Endothelial cell of umbilical vein (primary cell): ENCODE data around the gene CALY. TPM values are rescaled to one million over a fixed set of nuclear protein-coding genes. Genes with fewer than 3 reads are reported as not detected.

Experiments
- BruUV-seq: library from RNA; stranded (reverse); fragments of 400-500 nt; replicated peaks from 2 replicates; lab custom pipeline; 2021; lab: Mats Ljungman, UMichigan
- CTCF ChIA-PET: fragments of 300-600, 350-600 bp; sonication (Branson Sonifier 250); formaldehyde crosslinking; loops from one replicate; lab custom pipeline; 2021; ENCODE audit warnings: antibody characterized with exemption, inconsistent platforms; lab: Charles Lee
- POLR2A ChIA-PET: fragments of 300-600, 350-600 bp; sonication (Branson Sonifier 250); formaldehyde crosslinking; loops from one replicate; lab custom pipeline; 2021; ENCODE audit warnings: antibody characterized with exemption, inconsistent platforms; lab: Charles Lee
- DNase-seq: peaks from one replicate; pipeline ENCODE4 v3.0.0-alpha.2; 2011; ENCODE audit warnings: low read depth, low spot score
- FAIRE-seq: peaks from 2 replicates; lab custom pipeline; 2011; peaks lifted over from hg19 to GRCh38; lab: Jason Lieb, UNC
- H2AFZ ChIP-seq: 2 replicates; pipeline ENCODE4 v1.6.0; 2012; ENCODE audit warnings: low read depth, low read length, control low read depth, inconsistent platforms
- H3K27ac ChIP-seq: 2 replicates; pipeline ENCODE4 v1.5.1; 2011; ENCODE audit warnings: low read depth, mild to moderate bottlenecking, control low read depth, low read length, moderate library complexity; ENCODE audit not compliant: insufficient read depth
- H3K27me3 ChIP-seq, 2 experiments: 2 replicates each; pipeline versions ENCODE4 v1.6.0 to v1.6.1; 2011; ENCODE audit warnings: low read length in 2 of 2, mixed read lengths in 1 of 2; ENCODE audit not compliant: control insufficient read depth in 2 of 2, insufficient read depth in 2 of 2
- H3K36me3 ChIP-seq, 2 experiments: 2 replicates in 1 of 2; 3 replicates in 1 of 2; pipeline ENCODE4 v1.5.1; 2011; ENCODE audit warnings: low read length in 2 of 2, mild to moderate bottlenecking in 1 of 2, moderate library complexity in 1 of 2; ENCODE audit not compliant: control insufficient read depth in 2 of 2, insufficient read depth in 2 of 2; ENCODE audit errors: extremely low read depth in 1 of 2
- H3K4me1 ChIP-seq: 3 replicates; pipeline ENCODE4 v1.5.1; 2011; ENCODE audit warnings: mild to moderate bottlenecking, low read length; ENCODE audit not compliant: control insufficient read depth, insufficient read depth; ENCODE audit errors: extremely low read depth
- H3K4me2 ChIP-seq: 2 replicates; pipeline ENCODE4 v1.6.1; 2011; ENCODE audit warnings: low read length, control low read depth, mixed read lengths; ENCODE audit not compliant: insufficient read depth
- H3K4me3 ChIP-seq, 3 experiments: fragments of 200-600 bp in 1 of 3; sonication (generic), shearing (Covaris generic) in 1 of 3; replicated peaks in 1 of 3; 2 replicates each; pipeline ENCODE4 v1.5.1; 2011 to 2016; ENCODE audit warnings: control low read depth in 3 of 3, low read length in 3 of 3, mild to moderate bottlenecking in 2 of 3, inconsistent platforms in 1 of 3, low read depth in 1 of 3, moderate library complexity in 1 of 3; ENCODE audit not compliant: insufficient read depth in 1 of 3
- H3K79me2 ChIP-seq: 2 replicates; pipeline ENCODE4 v1.6.0; 2012; ENCODE audit warnings: low read length, inconsistent platforms; ENCODE audit not compliant: control insufficient read depth, insufficient read depth
- H3K9ac ChIP-seq: replicated peaks from 2 replicates; pipeline ENCODE3; 2011; ENCODE audit warnings: low read length, control low read depth; ENCODE audit not compliant: insufficient read depth; ENCODE audit errors: extremely low read depth
- H3K9me1 ChIP-seq: replicated peaks from 3 replicates; pipeline ENCODE4 v1.6.0; 2011; ENCODE audit warnings: mild to moderate bottlenecking, low read length; ENCODE audit not compliant: control insufficient read depth, insufficient read depth; ENCODE audit errors: extremely low read depth
- H3K9me3 ChIP-seq: replicated peaks from 2 replicates; pipeline ENCODE4 v1.5.1; 2012; ENCODE audit warnings: low read length, inconsistent platforms; ENCODE audit not compliant: control insufficient read depth, insufficient read depth
- H4K20me1 ChIP-seq: replicated peaks from 2 replicates; pipeline ENCODE3; 2011; ENCODE audit warnings: mild to moderate bottlenecking, low read length; ENCODE audit not compliant: control insufficient read depth, insufficient read depth; ENCODE audit errors: extremely low read depth
- CTCF ChIP-seq, 2 donors: IDR thresholded peaks; 1 replicate in 1 of 2; 2 replicates in 1 of 2; pipeline ENCODE4 v1.5.1; 2011; ENCODE audit warnings: low read length in 2 of 2, mild to moderate bottlenecking in 2 of 2, moderate library complexity in 2 of 2, control low read depth in 1 of 2, inconsistent platforms in 1 of 2, low read depth in 1 of 2; ENCODE audit not compliant: insufficient read depth in 1 of 2; ENCODE audit errors: extremely low read depth in 1 of 2
- EZH2 ChIP-seq: IDR thresholded peaks from 2 replicates; pipeline ENCODE4 v1.6.1; 2012; ENCODE audit warnings: borderline replicate concordance, low read depth, mild to moderate bottlenecking, moderate library complexity, low read length, inconsistent platforms; ENCODE audit not compliant: severe bottlenecking
- FOS ChIP-seq: IDR thresholded peaks from 2 replicates; pipeline ENCODE4 v1.6.1; 2011; ENCODE audit warnings: mild to moderate bottlenecking, low read length, moderate library complexity, borderline replicate concordance; ENCODE audit not compliant: insufficient read depth
- GATA2 ChIP-seq: IDR thresholded peaks from 2 replicates; pipeline ENCODE4 v1.7.0; 2011; ENCODE audit warnings: low read depth, mild to moderate bottlenecking, moderate library complexity, mixed read lengths, low read length; ENCODE audit not compliant: insufficient read length, insufficient read depth
- JUN ChIP-seq: IDR thresholded peaks from 2 replicates; pipeline ENCODE4 v1.6.1; 2011; ENCODE audit warnings: borderline replicate concordance, low read depth; ENCODE audit not compliant: insufficient read length, insufficient read depth
- MYC ChIP-seq: IDR thresholded peaks from one replicate; pipeline ENCODE4 v1.6.1; 2011; ENCODE audit warnings: mild to moderate bottlenecking, low read depth, low read length
- POLR2AphosphoS5 ChIP-seq: IDR thresholded peaks from 2 replicates; pipeline ENCODE4 v1.6.1; 2012; ENCODE audit warnings: low read depth, mild to moderate bottlenecking, control low read depth, low read length, moderate library complexity; ENCODE audit not compliant: insufficient read depth
- dilution Hi-C: fragments of 300-500 bp; cut with MboI; formaldehyde crosslinking; loops from one replicate; pipeline ENCODE4 v1.15.0; 2019; ENCODE audit warnings: low sequenced_read_pairs; ENCODE audit not compliant: extremely low pct_ligation_motif_present
- intact Hi-C: fragments of 100-400 bp; cut with micrococcal nuclease; formaldehyde crosslinking; loops from one replicate; pipeline ENCODE4 v1.10.0; 2022
- polyA plus RNA-seq, 4 experiments: library from polyadenylated mRNA; depleted of rRNA in 3 of 4; stranded (reverse) in 3 of 4; unstranded in 1 of 4; fragments of >200 nt; gene quantifications; 2 replicates each; pipeline versions ENCODE4 v1.2.1 to v1.2.3, GENCODE V29; 2011 to 2012; ENCODE audit warnings: missing spikeins in 1 of 4
- total RNA-seq: library from RNA; stranded (reverse); gene quantifications from 2 replicates; pipeline ENCODE4 v1.2.3, GENCODE V29; 2021
- TF ChIP-seq, protein P1 (sequence below): IDR thresholded peaks from 2 replicates; pipeline ENCODE4 v1.6.1; 2011; ENCODE audit not compliant: insufficient read depth, insufficient read length

The CALY gene
- total and polyA plus RNA-seq, 2 donors (not counting 3 experiments of a cell fraction or from before 2014, with no cell fraction given) = not detected

GRCh38 chr10:133335246-133336117, 1.2 kb downstream of the CALY start:
- TF ChIP-seq EZH2 = peak; percentile 46
- no peak for TF ChIP-seq GATA2
- intact Hi-C loops = no loop called here
- no peak overlapping the region for H3K27ac ChIP-seq
- no peaks in the 10 kb centered on the region for H3K36me3 ChIP-seq
- peak overlapping the region in 2 of 3 experiments; percentile 13 to 14 for H3K4me3 ChIP-seq
- CTCF ChIA-PET = no interaction called here
- peak overlapping the region; percentile 25 for H3K4me2 ChIP-seq
- POLR2A ChIA-PET = interaction anchor here (0.6 kb wide), 1 partner anchor 19 kb away, joined by 5 read pairs; no protein-coding TSS in a partner anchor
- no peaks in the 10 kb centered on the region for H3K9me1 ChIP-seq
- no peak overlapping the region for H2AFZ ChIP-seq
- dilution Hi-C loops = no loop called here
- no TSS peak for BruUV-seq
- no peaks in the 10 kb centered on the region for H3K79me2 ChIP-seq
- FAIRE-seq (peak; percentile 40), DNase-seq (no peak)
- peaks cover 19 to 42% of the 10 kb centered on the region in 2 experiments for H3K27me3 ChIP-seq
- no peaks in the 10 kb centered on the region for H4K20me1 ChIP-seq
- H3K9me3 ChIP-seq = no peaks in the 10 kb centered on the region
- no peaks in the 10 kb centered on the region for H3K4me1 ChIP-seq
- no peak overlapping the region for H3K9ac ChIP-seq

GRCh38 chr10:133334503-133335245, 2.0 kb downstream of the CALY start:
- H3K36me3 ChIP-seq = no peaks in the 10 kb centered on the region
- no peaks in the 10 kb centered on the region for H4K20me1 ChIP-seq
- POLR2A ChIA-PET = interaction anchor here (0.6 kb wide), 1 partner anchor 19 kb away, joined by 5 read pairs; no protein-coding TSS in a partner anchor
- intact Hi-C loops (no loop called here), dilution Hi-C loops (no loop called here)
- peak overlapping the region in 2 of 3 experiments; percentile 13 to 14 for H3K4me3 ChIP-seq
- no peak overlapping the region for H3K9ac ChIP-seq
- TF ChIP-seq JUN (no peak), EZH2 (no peak), POLR2AphosphoS5 (no peak), CTCF (IDR thresholded peaks at IDR 0.05; ENCODE audit: extremely low read depth in 1 of 2, insufficient read depth in 1 of 2, low read depth in 1 of 2, low read length in 2 of 2) (no peak), FOS (no peak), MYC (no peak)
- TF ChIP-seq, protein P1, sequence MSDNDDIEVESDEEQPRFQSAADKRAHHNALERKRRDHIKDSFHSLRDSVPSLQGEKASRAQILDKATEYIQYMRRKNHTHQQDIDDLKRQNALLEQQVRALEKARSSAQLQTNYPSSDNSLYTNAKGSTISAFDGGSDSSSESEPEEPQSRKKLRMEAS = no peak
- H3K27ac ChIP-seq = no peak overlapping the region
- H3K27me3 ChIP-seq = peaks cover 19 to 43% of the 10 kb centered on the region in 2 experiments
- FAIRE-seq (no peak), DNase-seq (no peak)
- peaks cover 2% of the 10 kb centered on the region for H3K4me1 ChIP-seq
- H3K79me2 ChIP-seq = no peaks in the 10 kb centered on the region
- CTCF ChIA-PET = no interaction called here
- H3K4me2 ChIP-seq = peak overlapping the region; percentile 25
- no peaks in the 10 kb centered on the region for H3K9me1 ChIP-seq
- no peaks in the 10 kb centered on the region for H3K9me3 ChIP-seq
- H2AFZ ChIP-seq = no peak overlapping the region
- no TSS peak for BruUV-seq
